ENCODE measurements around the gene GPR78. TPM values are rescaled to one million over a fixed set of nuclear protein-coding genes. Genes with fewer than 3 reads are reported as not detected.
"Not testable (repeated sequence)": the region's sequence is repeated elsewhere in the genome, so short reads cannot be mapped to it uniquely, and the experiment has no call there.

GPR78 gene
- total RNA-seq, 1 donor from 2014 or later: not detected

DNA sequence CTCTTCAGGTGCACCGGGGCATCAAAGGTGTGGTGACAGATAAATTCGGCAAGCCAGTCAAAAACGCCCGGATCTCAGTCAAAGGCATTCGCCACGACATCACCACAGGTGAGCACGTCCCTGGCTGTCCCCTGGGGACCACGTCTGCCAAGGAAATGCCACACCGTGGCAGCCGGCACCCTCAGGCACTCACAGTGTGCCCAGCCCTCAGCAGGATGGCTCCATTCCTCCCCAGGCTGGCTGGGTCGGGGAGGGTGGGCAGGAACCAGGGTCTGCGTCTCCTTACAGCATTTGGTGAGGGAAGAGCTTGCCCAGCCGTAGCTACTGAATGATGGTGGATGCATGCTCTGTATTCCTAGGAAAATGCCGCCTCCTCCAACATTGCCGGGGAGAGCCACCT lies 38.2 kb downstream of the GPR78 start:
- no peak for DNase-seq

- no peak for DNase-seq
Measured at GRCh38 chr4:8618961-8619720, 38.9 kb downstream of the GPR78 start.

- DNase-seq: not testable (repeated sequence)
Measured at GRCh38 chr4:8621135-8621534, 40.9 kb downstream of the GPR78 start.

DNA sequence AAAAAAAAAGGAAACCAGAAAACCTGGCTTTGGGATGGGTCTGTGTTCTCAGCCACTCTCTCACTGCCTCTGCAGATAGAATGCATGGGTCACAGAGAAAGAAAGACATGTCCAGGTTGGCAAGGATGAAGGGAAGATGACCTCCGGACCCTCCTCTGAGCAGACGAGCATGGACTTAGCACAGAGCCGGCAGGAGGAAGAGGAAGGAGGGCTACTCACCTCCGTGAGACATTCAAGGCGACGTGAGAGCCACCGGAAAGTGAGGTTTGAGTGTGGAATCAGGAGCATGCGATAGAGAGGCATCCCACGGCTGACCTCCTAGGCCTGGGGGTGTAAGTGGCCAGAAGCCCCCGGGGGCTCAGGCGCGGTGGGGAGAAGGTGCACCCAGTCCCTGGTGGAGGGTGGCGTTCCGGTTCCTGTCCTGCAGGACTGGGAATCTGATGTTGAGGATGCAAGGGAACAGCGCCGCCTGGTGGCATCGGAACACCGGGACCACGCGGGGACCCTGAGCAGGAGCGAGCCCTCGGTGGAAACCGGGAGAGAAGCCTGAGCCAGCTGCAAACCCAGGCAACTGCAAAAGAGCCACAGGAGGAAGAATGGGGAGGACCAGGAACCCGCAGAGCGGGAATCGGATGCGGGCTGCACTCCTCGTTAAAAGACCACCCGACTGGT lies 44.5 kb downstream of the GPR78 start:
- DNase-seq: not testable (repeated sequence)

DNA sequence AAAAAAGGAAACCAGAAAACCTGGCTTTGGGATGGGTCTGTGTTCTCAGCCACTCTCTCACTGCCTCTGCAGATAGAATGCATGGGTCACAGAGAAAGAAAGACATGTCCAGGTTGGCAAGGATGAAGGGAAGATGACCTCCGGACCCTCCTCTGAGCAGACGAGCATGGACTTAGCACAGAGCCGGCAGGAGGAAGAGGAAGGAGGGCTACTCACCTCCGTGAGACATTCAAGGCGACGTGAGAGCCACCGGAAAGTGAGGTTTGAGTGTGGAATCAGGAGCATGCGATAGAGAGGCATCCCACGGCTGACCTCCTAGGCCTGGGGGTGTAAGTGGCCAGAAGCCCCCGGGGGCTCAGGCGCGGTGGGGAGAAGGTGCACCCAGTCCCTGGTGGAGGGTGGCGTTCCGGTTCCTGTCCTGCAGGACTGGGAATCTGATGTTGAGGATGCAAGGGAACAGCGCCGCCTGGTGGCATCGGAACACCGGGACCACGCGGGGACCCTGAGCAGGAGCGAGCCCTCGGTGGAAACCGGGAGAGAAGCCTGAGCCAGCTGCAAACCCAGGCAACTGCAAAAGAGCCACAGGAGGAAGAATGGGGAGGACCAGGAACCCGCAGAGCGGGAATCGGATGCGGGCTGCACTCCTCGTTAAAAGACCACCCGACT lies 50.2 kb downstream of the GPR78 start:
- DNase-seq: not testable (repeated sequence)

- not testable (repeated sequence) for DNase-seq
Measured at GRCh38 chr4:8631896-8632295, 51.7 kb downstream of the GPR78 start.

DNA sequence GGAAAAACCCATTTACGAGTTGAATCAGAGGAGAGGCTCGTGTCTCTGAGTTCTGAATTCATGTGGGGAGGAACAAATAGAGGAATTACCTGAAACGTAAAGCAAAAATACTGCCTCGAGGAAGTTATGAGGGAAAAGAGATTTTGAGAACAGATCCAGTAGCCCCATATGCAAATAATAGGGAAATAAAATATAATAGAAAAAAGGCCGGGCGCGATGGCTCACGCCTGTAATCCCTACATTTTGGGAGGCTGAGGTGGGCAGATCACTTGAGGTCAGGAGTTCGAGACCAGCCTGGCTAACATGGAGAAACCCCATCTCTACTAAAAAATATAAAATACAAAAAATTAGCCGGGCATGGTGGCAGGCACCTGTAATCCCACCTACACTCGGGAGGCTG lies 54.6 kb downstream of the GPR78 start:
- DNase-seq: not testable (repeated sequence)

- DNase-seq: not testable (repeated sequence)
Measured at GRCh38 chr4:8635897-8636554, 55.8 kb downstream of the GPR78 start.

Other genes starting within 250 kb of the GPR78 start
- 29.3 and 44.2 TPM in 2 replicates for gene ACOX3, start 139.7 kb upstream of the GPR78 start, total RNA-seq
- 14.9 and 23.0 TPM in 2 replicates for gene TRMT44, start 139.6 kb upstream of the GPR78 start, total RNA-seq
- gene CPZ, start 12.4 kb downstream of the GPR78 start, total RNA-seq: not detected in 2 replicates

Data from dermis blood vessel endothelial cell (primary cell).